Omental fat pad (tissue), 4 donors: Measurements from ENCODE around the gene KCNIP3. TPM values are rescaled to one million over a fixed set of nuclear protein-coding genes. Genes with fewer than 3 reads are reported as not detected.
"Not testable (repeated sequence)": the region's sequence is repeated elsewhere in the genome, so short reads cannot be mapped to it uniquely, and the experiment has no call there.

Experiments
- ATAC-seq: fragments of 150-250 bp; one replicate; pipeline ENCODE4 v1.9.1; 2016; ENCODE audit warnings: mild to moderate bottlenecking, moderate library complexity; ENCODE audit not compliant: low FRiP score
- DNase-seq: peaks from one replicate; pipeline ENCODE4 v3.0.0-alpha.2; 2019; ENCODE audit warnings: low spot score
- CTCF ChIP-seq, 3 donors: fragments of 450-650 bp; IDR thresholded peaks; one replicate each; pipeline ENCODE4 v1.5.1; 2016 to 2017; ENCODE audit warnings: antibody characterized with exemption in 3 of 3, mild to moderate bottlenecking in 3 of 3, moderate library complexity in 2 of 3
- total RNA-seq, 4 donors: library from RNA; depleted of rRNA; stranded (reverse); fragments of >200 nt; gene quantifications; one replicate each; pipeline ENCODE4 v1.1.0, GENCODE V29; 2016

KCNIP3 gene
- total RNA-seq, 4 donors from 2014 or later = 5.5 to 37.4 (median 7.1) TPM

DNA sequence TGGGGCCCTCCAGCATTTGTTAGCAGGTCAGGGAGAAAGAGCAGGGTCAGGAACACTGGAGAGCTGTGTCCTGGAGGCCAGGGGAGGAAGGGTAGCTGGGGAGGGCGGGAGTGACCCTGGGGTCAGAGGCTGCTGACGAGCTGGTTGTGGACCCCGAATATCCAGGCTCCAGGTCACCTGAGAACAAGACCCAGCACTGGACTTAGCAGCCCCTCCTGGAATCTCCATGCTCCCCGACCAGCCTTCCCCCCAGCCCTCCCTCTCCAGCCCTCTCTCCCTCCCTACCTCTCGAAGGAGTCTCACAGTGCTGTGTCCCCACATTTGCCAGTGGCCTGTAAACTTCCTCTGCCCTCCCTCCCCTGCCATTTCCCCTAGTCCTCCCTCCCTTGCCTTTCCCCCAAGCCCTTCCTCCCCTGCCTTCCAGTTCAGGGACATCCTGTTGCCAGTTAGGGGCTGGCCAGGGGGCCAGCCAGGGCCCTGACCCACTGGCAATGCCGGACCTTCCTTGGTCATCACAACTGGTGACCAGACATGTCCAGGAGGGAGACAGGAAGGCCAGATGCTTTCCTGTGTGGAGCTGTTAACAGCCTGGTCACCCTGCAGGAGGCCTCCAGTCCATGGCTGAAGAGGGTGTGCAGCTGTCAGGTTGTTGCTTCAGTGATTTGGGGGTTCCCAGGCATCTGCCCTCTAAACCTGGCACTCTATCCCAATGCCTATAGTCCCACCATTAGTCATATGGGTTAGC lies 55.3 kb downstream of the KCNIP3 start:
- no peak for ATAC-seq
- DNase-seq = no peak
- TF ChIP-seq CTCF (IDR thresholded peaks at IDR 0.05) = no peak

DNA sequence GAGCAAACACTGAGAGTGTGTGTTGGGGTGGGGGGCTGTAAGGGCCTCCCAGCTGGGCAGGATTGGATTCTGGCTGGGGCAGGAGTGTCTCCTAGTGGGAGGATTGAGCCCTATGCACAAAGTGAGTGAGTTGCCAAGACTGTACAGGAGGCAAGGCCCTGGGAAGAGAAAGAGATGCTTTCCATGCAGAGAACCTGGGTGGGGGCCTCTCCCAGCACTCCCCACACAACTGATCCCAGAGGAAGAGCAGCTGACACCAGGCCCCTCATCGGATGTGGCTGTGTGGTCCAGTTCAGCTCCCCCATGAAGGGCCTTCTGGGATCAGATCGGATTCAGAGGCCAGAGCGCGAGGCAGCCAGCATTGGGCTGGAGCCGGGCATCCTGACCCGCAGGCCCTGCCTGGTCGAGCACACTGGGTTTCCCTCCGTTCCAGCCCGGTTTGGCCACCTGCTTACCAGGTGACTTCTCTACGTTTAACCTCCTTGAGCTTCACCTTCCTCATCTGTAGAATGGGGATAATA lies 56.0 kb downstream of the KCNIP3 start:
- TF ChIP-seq CTCF (IDR thresholded peaks at IDR 0.05) = no peak
- DNase-seq (no peak), ATAC-seq (no peak)

- ATAC-seq (no peak), DNase-seq (no peak)
- no peak for TF ChIP-seq CTCF (IDR thresholded peaks at IDR 0.05)
Measured at GRCh38 chr2:95353613-95354468, 56.7 kb downstream of the KCNIP3 start.

- ATAC-seq (no peak), DNase-seq (no peak)
- no peak for TF ChIP-seq CTCF (IDR thresholded peaks at IDR 0.05)
Measured at GRCh38 chr2:95354469-95354901, 57.3 kb downstream of the KCNIP3 start.

DNA sequence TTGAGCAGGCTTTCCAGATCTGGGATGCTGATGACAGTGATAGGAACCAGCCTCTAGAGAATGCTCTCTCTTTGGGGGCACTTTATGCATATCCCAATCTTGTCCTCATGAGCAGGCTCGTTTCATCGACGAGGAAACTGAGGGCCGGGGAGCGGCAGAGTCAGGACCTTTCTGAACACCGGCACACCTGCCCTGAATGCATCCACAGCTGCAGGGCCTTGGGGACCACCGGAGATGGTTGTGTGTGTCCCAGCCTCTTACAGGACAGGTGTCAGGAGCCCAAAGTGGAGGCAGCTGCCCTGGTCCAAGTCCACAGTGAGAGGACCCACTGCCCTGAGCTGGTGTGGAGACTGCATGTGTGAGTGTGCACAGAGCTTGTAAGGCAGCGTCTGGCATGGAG lies 57.8 kb downstream of the KCNIP3 start:
- ATAC-seq = no peak
- TF ChIP-seq CTCF (IDR thresholded peaks at IDR 0.05) = no peak
- DNase-seq = no peak

DNA sequence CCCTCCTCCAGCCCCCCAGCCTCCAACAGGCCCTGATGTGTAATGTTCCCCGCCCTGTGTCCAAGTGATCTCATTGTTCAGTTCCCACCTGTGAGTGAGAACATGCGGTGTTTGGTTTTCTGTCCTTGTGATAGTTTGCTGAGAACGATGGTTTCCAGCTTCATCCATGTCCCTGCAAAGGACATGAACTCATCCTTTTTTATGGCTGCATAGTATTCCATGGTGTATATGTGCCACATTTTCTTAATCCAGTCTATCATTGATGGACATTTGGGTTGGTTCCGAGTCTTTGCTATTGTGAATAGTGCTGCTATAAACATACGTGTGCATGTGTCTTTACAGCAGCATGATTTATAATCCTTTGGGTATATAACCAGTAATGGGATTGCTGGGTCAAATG lies 58.3 kb downstream of the KCNIP3 start:
- DNase-seq, ATAC-seq: not testable (repeated sequence)

GRCh38 chr2:95356821-95357700 lies 59.9 kb downstream of the KCNIP3 start:
- ATAC-seq (no peak), DNase-seq (no peak)
- TF ChIP-seq CTCF (IDR thresholded peaks at IDR 0.05) = no peak
